Fibroblast of the aortic adventitia (primary cell): ENCODE data around the gene HELB. TPM values are rescaled to one million over a fixed set of nuclear protein-coding genes. Genes with fewer than 3 reads are reported as not detected.
A peak's percentile ranks its signal among the peaks of the same experiment; 100 is the strongest.

Experiments
- DNase-seq: peaks from one replicate; pipeline ENCODE4 v3.0.0-alpha.2; 2010; ENCODE audit warnings: low read depth
- H3K4me3 ChIP-seq: 2 replicates; pipeline ENCODE4 v1.5.1; 2011; ENCODE audit warnings: low read depth, mild to moderate bottlenecking, control low read depth, low read length, moderate library complexity
- total RNA-seq: library from RNA; depleted of rRNA; stranded (reverse); fragments of >200 nt; gene quantifications from 2 replicates; pipeline ENCODE4 v1.2.3, GENCODE V29; 2012; ENCODE audit warnings: low replicate concordance
- TF ChIP-seq, protein P1 (sequence below): IDR thresholded peaks from 2 replicates; pipeline ENCODE4 v1.5.1; 2011; ENCODE audit warnings: mild to moderate bottlenecking, low read length, control low read depth, inconsistent platforms; ENCODE audit not compliant: insufficient read depth

HELB gene
- total RNA-seq, 1 donor: 3.7 TPM

DNA sequence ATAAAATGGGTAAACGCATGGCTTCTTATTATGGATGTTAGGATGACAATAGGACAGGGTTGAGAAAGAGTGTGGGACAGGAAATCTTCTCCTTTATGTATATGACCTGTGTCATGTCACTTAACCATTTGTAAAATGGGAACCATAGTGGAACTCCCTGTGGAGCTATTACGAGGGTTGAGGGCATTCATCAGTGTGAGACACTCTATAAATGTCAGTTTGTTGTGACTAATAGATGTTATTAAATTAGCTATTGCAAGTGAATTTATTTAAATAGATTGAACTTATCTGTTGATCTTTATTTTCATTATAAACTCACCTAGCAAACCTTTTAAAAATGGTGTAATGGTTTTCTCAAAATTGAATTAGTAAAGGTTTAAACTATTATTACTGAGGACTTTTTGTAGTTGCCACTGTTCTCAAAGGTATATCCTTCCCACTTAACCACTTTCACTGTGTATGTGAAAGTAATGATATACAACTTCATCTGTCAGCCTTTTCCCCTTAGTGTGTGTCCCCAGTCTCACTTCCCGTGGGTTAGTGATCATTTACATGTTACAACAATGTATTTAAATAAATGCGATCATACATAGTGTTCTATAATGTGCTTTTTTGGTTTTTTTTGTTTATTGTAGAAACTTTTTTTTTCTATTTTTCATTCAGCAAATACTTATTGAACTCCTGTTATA lies 17.1 kb downstream of the HELB start:
- TF ChIP-seq, protein P1, sequence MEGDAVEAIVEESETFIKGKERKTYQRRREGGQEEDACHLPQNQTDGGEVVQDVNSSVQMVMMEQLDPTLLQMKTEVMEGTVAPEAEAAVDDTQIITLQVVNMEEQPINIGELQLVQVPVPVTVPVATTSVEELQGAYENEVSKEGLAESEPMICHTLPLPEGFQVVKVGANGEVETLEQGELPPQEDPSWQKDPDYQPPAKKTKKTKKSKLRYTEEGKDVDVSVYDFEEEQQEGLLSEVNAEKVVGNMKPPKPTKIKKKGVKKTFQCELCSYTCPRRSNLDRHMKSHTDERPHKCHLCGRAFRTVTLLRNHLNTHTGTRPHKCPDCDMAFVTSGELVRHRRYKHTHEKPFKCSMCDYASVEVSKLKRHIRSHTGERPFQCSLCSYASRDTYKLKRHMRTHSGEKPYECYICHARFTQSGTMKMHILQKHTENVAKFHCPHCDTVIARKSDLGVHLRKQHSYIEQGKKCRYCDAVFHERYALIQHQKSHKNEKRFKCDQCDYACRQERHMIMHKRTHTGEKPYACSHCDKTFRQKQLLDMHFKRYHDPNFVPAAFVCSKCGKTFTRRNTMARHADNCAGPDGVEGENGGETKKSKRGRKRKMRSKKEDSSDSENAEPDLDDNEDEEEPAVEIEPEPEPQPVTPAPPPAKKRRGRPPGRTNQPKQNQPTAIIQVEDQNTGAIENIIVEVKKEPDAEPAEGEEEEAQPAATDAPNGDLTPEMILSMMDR: no peak
- DNase-seq: no peak
- no peak overlapping the region for H3K4me3 ChIP-seq

GRCh38 chr12:66320996-66321395 lies 18.7 kb downstream of the HELB start:
- TF ChIP-seq, protein P1: no peak
- no peak for DNase-seq
- H3K4me3 ChIP-seq: no peak overlapping the region

- H3K4me3 ChIP-seq: no peak overlapping the region
- DNase-seq: no peak
- TF ChIP-seq, protein P1: no peak
Measured at GRCh38 chr12:66321435-66321834, 19.1 kb downstream of the HELB start.

- TF ChIP-seq, protein P1: no peak
- H3K4me3 ChIP-seq: no peak overlapping the region
- no peak for DNase-seq
Measured at GRCh38 chr12:66323017-66323416, 20.7 kb downstream of the HELB start.

DNA sequence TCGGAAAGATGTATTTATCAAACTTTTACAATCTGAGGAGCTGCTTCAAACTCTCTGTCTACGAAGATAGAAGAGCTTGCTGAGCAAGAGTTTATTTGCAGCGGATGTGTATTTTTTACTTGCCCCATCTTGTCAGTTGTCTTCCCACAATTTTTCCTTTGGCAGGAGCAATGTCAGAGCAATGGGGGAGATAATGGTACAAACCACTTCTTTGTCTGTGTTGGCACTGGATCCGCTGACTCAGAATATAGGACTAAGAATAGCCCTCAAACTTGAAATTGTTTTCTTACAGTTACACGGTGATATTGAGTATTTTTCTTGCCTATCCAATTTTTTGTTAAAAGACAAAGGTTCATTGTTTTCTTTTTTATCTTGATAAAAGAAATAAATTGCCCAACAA lies 27.6 kb downstream of the HELB start:
- H3K4me3 ChIP-seq: no peak overlapping the region
- DNase-seq: peak; percentile 61
- TF ChIP-seq, protein P1: no peak

DNA sequence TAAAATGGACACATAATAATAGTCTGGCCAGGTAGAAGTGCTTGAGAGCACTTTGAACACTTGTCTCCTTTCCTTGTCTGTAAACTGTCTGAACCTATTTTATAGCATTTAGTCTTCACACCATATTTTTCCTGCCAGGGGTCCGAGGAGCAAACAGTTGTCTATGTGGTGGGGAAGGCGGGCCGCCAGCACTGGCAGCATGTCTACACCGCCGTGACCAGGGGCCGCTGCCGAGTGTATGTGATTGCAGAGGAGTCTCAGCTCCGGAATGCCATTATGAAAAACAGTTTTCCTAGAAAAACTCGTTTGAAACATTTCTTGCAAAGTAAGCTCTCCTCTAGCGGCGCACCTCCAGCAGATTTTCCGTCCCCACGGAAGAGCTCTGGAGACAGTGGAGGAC lies 28.7 kb downstream of the HELB start:
- H3K4me3 ChIP-seq: no peak overlapping the region
- no peak for DNase-seq

More for the DNA sequence above, 28.7 kb downstream of the HELB start:
- TF ChIP-seq, protein P1: no peak
